ENCODE data around the gene CLDN6.
A peak's percentile ranks its signal among the peaks of the same experiment; 100 is the strongest.

Gene CLDN6

DNA sequence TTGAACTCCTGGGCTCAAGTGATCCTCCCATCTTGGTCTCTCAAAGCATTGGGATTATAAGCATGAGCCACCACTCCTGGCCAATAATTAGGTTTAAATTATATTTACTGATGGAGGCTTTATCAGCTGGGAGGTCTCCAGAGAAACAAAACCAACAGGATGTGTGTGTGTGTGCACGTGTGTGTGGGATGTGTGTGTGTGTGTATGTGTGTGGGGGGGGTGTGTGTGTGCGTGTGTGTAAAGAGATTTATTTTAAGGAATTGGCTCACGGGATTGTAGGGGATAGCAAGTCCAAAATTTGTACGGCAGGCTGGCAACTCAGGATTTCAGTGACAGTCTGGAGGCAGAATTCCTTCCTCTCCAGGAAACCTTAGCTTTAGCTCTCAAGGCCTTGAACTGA is 33.0 kb upstream of the CLDN6 start:
- no peak for DNase-seq

DNA sequence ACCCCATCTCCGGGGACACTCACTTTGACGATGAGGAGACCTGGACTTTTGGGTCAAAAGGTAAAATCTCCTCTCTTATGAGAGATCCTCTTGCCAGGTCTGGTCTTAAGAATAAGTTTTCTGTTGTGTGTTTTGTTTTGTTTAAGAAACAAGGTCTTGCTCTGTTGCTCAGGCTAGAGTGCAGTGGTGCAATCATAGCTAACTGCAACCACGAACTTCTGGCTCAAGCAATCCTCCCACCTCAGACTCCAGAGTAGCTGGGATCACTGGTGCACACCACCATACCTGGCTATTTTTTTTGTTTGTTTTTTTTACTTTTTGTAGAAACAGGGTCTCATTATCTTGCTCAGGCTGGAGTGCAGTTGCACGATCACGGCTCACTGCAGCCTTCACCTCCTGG is 32.5 kb upstream of the CLDN6 start:
- no peak for DNase-seq

DNA sequence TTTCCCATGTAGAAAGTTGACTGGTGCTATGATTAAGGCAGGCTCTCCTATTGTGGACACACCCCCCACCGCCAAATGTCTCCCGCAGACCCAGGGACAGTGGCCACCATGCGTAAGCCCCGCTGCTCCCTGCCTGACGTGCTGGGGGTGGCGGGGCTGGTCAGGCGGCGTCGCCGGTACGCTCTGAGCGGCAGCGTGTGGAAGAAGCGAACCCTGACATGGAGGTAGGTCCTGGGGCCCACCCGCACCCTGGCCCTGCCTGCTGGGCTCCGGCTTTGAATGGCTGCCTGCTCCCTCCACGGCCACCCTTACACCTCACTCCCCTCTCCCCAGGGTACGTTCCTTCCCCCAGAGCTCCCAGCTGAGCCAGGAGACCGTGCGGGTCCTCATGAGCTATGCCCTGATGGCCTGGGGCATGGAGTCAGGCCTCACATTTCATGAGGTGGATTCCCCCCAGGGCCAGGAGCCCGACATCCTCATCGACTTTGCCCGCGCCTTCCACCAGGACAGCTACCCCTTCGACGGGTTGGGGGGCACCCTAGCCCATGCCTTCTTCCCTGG is 32.0 kb upstream of the CLDN6 start:
- no peak for DNase-seq

DNA sequence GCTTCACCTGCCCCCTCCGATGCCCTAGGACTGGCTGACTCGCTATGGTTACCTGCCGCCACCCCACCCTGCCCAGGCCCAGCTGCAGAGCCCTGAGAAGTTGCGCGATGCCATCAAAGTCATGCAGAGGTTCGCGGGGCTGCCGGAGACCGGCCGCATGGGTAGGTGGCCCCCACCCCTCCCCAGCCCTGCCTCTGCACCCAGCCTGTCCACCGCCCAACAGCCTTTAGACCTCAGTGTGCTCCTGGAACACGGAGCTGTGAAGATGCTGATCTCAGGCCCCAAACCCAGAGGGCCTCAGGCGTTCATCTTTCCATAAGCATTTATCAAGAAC is 29.4 kb upstream of the CLDN6 start:
- DNase-seq, result no peak

DNA sequence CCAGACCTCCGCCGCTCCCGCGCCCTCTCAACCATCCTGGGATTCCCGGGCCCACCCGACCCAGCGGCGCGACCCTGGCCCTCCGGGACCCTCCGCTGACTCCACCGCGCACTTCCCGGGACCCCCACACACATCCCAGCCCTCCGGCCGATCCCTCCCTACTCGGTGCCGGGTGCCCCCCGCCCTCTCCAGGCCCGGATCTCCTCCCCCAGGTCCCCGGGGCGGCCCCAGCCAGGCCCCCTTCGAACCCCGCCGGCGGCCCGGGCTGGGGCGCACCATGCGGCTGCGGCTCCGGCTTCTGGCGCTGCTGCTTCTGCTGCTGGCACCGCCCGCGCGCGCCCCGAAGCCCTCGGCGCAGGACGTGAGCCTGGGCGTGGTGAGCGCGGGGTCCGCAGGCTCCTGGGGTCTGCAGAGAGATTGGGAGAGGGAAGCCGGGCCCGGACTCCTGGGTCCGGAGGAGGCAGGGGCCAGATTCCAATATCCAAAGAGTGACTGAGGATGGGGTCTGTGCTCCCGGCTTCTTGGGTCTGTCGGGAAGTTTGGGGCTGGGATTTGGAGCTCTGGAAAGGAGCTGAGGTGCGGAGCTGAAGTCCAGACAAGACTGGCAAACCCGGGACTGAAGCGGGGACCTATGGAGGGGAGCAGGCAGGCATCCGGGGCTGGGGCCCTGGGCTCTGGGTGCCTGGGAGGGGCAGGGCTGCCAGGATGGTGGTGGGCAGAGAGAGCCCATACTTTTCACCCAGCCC is 28.8 kb upstream of the CLDN6 start:
- no peak for DNase-seq

DNA sequence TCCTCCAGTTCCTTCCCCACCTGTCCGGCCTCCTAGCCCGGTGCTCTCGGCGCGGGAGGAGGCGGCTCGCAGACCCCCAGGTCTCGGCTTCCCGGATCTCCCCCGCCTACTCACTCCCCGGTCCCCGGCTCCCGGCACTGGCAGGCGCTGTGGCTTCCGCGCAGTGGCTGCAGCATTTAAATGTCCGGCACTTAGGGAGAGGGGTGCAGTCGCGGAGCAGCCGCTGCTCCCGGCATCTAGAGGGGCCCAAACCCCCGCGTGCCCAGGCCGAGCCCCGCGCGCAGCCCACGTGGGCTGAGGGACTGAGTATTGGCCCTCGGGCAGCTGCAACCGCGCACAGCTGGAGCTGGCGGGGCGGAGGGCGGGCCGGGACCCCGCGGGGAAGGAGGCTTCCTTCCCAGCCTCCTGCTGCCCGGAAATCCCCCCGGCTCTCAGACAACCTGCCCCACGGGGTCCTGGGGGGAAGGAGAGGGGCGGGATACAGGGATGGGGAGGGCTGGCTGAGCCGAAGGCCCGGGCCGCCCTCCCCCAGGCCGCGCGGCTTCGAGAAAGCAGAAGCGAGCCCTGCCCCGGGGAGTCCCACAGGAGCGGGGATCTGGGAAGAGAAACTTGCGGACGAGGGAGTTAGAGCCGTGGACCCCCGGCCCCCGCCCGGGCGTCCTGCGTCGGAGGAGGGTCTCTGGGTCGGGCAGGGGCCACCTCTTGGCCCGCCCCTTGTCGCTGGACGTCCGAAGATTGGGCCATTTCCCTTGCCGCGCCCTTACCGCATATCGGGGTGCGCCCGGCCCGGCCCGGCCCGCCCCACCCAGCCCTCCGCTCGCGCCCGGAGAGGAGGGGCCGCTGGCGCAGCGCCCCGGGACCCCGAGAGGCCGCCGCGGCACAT is 28.0 kb upstream of the CLDN6 start, which contains the start of gene MMP25:
Gene MMP25 (plus strand): TSS at position 804 of the 883 bp plus-strand sequence. CDS start 357 bp downstream, outside the sequence.
- DNase-seq, result no peak

DNA sequence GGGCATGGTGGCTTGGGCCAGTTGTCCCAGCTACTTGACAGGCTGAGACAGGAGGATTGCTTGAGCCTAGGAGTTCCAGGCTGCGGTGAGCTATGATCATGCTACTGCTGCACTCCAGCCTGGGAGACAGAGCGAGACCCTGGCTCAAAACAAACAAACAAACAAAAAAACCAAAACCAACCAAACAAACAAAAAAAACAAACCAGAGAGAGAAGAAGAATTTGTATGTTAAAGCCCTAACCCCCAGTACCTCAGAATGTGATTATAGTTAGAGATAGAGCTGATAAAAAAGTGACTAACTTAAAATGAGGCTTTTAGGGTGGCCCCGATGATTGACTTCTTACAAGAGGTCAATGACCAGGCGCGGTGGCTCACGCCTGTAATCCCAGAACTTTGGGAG is 26.7 kb upstream of the CLDN6 start:
- no peak for DNase-seq

DNA sequence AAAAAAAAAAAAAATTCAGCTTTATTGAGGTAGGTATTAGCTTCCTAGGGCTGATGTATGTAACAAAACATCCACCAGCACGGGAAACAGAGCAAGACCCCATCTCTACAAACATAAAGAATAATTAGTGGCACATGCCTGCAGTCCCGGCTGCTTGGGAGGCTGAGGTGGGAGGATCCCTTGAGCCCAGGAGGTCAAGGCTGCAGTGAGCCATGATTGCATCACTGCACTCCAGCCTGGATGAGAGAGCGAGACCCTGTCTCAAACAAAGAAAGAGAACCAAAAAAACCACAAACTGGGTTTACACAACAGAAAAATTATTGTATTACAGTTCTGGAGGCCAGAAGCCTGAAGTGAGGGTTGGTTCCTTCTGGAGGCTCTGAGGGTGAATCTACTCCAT is 24.4 kb upstream of the CLDN6 start:
- DNase-seq, result no peak

DNA sequence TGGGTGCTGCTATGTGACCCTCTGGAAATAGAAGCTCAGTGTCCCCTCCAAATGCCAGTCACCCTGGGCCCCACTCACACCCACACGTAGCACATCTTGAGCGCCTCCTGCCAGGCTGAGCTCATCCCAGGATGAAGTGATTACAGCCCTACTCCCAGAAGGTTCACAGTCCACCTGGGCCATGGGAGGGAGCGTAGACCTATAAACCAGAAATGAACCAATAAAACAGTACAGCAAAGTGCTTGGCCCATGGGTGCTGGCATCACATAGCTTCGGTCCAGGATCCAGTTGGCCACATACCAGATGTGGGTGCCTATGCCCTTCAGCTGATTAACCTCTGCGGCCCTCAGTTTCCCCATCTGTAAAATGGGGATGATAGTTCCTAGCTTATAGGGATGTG is 20.9 kb upstream of the CLDN6 start:
- no peak for DNase-seq

DNA sequence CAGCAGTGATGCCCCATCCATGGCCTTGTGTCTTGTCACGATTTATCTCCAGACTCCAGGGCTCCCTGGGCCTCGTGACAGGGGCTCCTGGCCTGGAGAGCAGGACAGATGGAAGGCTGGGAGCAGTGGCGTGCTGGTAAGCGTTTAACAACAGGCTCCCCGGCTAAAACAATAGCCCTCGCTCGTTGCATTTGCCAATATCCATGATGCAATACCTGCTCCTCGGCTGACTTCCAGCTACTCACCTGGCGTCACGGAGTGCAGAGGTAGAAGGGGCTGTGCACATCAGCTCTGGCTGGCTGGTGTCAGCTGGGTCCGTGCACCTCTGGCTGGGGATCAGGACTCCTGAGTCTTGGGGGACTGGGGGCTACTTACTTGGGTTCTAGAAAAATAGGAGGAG is 20.3 kb upstream of the CLDN6 start:
- DNase-seq, result no peak

DNA sequence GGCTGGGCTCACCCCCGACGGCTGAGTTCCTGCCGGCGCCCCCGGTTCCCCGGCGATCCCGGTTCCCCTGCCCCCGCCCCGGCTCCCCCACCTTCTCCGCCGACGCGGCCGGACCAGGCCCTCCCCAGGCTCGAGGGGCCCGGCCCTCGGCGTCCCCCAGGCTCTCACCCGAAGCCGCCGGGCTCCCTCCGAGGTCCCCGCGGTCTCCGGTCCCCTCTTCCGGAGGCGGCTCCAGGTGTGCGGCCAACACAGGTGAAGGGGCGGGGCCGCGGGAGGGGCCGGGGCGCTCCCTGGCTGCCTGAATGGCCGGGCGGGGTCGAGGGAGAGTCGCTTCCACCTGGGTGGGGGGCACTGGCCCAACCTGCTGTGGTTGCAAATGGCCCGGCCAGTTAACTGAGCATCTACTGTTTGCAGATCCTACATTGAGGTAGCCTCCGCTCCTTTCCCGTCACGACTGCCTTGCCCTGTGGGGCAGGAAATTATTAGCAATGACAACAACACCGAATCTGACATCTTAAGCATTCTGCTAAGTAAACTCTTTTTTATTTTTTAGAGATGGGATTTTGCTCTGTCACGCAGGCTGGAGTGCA is 18.8 kb upstream of the CLDN6 start, which contains the start of gene BICDL2:
Gene BICDL2 (minus strand): TSS at position 219 of the 590 bp plus-strand sequence. CDS start 1,448 bp downstream, outside the sequence.
- no peak for DNase-seq

DNA sequence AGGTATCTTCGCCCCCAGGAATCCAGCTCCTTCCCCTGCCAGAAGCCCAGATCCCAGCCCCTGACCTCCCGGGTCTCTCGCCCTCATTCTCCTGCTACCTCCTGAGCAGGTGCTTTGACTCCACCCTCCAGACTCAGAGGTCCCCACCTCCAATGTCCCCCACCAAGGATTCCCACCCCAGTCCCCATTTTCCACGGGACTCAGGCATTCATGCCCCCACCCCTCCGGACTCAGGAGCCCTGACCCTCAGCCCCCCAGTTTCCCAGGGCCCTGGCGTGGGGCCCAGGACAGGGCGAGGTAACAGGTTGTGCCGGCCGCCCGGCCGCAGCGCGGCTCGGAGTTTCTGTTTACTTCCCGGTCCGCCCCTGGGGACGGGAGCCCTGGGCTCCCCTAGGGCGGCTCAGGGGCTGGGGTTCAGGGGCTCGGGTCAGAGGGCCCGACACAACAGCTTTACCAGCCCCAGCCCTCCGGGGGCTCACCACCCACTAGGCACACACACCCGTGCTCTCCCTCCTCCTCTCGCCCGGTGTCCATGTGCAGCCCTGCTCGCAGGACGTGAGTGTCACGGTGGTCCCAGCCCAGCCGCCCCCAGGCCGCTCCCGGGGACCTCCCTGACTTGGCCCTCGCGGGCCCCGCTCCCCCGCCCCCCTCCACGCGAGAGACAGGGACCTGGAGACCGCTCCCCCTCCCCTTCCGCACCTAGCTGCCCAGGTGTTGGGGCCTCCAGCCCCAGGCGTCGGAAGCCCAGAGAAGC is 18.2 kb upstream of the CLDN6 start:
- no peak for DNase-seq

DNA sequence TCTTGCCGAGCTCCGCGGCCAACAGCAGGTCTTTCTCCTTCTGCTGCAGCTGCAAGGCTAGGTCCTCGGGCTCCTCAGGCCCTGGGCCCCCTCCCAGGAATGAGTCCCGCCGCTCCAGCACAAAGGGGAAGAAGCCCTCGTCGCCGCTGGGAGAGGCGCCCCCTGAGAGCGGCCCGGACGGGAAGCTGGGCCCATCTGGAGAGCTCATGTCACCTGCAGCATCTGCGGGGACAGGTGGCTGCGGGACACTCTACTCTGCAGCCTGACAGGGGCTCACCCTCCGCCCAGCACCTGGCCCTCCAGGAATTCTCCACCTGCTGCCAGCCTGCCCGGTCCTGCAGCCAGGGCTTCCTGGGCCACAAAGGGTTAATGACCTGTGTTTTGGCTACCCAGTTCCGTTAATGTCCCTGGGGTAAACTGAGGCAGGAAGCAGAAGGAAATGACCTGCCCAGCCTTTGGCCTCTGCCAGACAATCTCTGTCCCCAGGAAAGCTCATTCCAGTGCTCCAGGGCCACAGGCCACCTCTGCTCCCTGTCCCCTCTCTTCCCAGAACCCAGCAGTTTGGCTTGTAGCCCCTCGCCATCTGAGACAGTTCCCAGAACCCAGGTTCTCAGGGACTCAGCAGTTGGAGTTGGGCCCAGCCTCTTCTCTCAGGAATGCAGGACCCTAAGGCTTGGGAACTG is 17.4 kb upstream of the CLDN6 start:
- DNase-seq, result peak; percentile 44

DNA sequence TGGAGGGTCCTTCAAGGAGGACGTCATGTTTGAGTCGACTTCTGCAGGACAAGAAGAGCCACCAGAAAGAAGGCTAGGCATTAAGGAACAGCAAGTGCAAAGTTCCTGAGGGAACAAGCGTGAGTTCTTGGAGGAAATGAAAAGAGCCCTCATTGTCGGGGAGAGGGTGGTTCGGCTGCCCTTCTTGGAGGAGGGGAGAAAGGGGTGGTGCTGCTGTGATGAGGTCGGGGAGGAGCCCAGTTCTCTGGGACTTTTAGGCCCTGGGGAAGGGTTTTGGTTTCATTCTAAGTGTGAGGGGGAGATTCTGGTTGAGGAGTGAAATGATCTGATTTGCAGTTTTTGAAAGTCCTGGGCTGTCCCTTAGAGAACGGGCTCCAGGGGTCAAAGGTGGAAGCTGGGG is 14.6 kb upstream of the CLDN6 start:
- no peak for DNase-seq

DNA sequence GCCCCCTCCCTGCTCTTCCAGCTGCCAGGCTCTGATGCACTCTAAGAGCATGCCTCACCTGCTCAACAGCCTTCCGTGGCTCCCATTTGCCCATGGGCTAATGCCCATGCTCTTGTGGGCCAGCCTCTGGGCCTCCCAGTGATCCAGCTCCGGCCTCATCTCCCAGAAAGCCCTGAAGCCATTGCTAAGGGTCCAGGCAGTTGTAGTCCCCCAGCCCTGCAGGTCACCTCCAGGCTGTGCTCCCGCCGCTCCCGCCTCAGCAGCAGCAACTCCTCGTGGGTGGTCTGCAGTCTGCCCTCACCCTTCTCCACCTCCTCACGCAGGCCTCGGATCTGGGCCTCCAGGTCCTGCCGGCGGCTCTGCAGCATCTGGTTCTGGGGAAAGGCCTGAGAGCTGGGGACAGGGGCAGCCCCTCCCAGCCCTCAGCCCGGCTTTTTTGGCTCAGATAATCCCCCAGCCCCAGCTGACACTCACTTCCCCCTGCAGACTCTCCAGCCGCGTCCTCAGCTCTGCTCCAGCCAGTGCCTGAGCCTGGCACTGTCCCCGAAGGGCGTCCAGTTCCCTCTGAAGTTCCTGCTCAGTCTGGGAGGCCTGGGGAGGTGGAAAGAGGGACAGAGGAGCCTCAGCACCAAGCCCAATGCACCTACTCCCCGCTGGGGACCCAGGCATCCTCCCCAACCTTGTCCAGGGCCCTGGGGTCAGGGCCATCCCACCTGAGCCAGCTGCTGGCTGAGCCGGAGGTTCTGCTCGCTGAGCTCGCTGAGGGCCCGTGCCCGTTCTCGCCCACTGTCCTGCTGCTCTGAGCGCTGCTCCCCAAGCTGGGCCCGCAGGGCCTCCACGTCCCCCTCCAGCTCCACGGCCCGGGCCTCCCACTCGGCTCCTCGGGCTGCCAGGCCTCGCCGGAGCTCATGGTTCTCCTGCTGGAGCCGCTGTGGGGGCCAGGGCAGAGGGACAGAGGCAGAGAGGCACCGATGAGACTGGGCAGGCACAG is 12.5 kb upstream of the CLDN6 start:
- DNase-seq, result no peak

DNA sequence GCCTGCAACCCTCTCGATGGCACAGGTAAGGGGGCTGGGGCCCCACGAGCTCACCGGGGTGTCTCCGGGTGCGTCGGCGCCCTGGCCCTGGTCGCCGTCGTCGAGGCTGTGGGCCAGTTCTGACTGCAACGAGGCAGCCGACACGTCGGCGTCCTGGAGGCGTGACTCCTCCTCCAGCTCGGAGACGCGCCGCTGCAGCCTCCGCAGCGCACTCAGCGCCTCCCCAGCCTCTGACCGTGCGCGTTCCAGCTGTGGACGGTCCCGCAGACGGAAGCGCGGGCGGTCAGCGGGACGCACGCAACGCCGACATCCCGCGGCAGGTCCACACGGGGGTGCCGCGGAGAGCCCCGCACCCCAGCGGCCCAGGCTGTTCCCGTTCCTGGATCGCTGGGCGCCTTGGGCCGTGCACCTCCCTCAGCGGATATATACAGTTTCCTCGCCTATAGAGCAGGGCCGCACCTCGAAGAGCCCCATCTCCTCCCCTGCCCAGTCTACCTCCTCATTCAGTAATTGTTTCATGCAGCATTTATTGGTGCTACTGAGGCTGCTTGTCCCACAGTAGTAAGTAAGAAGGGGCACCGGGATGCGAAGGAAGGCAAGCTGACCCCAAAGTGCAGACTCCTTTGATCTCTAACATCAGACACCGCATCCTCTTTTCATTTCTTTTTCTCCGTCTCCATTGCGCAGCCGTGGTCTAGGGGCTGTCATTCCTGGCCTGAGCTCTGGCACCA is 11.7 kb upstream of the CLDN6 start:
- no peak for DNase-seq

DNA sequence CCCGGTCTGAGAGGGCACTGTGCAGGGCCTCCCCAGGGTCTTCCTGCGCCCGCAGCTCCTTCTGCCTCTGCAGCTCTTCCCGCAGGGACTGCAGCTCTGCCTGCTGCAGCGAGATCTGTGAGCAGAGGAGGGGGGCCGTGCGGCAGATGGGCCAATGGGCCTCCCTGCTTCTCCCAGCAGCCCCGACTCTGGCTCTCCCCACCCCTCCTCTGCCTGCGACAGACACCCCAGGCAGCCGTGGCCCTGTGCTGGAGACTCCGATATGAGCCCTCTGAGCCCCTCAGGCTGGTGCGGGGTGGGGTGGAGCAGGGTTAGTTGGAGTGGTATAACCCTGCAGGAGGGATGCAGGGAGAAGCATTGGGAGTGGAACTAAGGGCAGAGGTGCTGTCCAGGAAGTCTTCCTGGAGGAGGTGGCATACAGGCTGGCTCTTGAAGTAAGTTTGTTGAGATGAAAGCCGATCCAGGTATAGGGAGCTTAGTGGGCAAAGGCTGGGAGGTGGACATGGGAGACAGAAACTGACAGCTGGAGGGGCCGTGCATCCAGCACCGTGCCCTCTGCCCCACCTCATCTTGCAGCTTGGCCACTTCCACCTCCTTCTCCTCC is 10.8 kb upstream of the CLDN6 start:
- DNase-seq, result peak; percentile 51

DNA sequence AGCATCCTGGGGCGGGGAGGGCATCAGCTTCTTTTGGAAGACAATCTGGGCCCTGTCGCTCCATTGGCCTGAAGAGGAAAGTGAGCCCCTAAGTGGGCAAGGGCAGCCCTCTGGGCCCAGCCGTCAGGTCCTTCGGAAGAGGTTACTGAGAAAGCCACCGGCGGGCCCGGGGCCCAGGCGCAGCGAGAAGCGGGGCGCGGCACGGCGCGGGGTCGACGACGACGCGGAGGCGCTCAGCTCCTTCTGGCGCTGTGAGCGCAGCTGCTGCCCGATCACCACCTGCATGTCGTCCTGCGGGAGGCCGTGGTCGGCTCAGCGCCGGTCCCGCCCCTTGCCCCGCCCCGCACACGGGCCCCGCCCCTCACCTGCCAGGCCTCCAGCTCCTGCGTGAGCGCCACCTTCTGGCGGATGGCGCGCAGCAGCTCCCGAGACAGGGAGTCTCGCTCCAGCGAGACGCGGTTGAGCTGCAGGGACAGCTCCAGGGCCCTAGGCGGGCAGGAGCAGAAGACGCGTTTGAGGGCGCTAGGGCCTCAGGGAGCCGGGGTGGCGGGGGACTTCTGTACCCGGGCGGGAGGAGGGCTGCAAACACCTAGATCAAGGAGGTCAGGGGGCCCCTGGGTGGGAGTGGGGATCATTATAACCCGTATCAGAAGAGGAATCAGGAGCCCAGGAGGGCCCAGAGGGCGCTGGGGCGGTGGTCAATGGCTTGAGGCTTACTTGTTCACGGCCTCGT is 10.2 kb upstream of the CLDN6 start:
- peak; percentile 86 for DNase-seq

DNA sequence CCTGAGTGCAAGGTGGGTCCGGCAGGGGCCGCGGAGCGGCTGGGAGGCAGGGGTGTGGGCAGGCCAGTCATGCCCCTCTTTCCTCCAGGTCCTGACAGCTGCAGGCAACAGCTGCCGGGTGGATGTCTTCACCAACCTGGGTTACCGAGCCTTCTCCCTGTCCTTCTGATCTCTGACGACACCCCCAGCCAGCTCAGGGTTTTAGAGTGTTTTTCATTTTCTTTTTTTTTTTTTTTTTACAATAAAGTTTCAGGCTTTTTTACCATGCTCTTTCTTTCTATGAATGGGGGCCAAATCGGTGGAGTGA is 9.5 kb upstream of the CLDN6 start:
- DNase-seq, result no peak
